K562 (cell line): ENCODE data around the gene TDRD12. TPM values are rescaled to one million over a fixed set of nuclear protein-coding genes. Genes with fewer than 3 reads are reported as not detected.
"Not testable (repeated sequence)": the region's sequence is repeated elsewhere in the genome, so short reads cannot be mapped to it uniquely, and the experiment has no call there.

Experiments
- ATAC-seq: fragments of 200-7000 bp; cut with Tn5 transposase; 3 replicates; pipeline ENCODE4 v1.9.1; 2020; ENCODE audit warnings: moderate library complexity
- BruUV-seq: library from RNA; stranded (reverse); fragments of 400-500 nt; replicated peaks from 2 replicates; lab custom pipeline; 2021; lab: Mats Ljungman, UMichigan
- CTCF ChIA-PET: fragments of 300-600 bp; formaldehyde crosslinking; extraction: SDS; loops from one replicate; lab custom pipeline; 2021; ENCODE audit warnings: low intra/inter-chr PET ratio; lab: Yijun Ruan, JAX
- POLR2A ChIA-PET: fragments of 300-600, 350-650 bp; sonication (Branson Sonifier 250); formaldehyde crosslinking; extraction: SDS; loops from one replicate; lab custom pipeline; 2021; ENCODE audit warnings: antibody characterized with exemption, inconsistent platforms; lab: Yijun Ruan, JAX
- DNase-seq, 4 experiments: peaks; one replicate each; pipeline versions ENCODE4 v3.0.0 to v3.0.0-alpha.2; 2011 to 2018; ENCODE audit warnings: low spot score in 3 of 4, mixed read lengths in 3 of 4; ENCODE audit errors: extremely low read depth in 1 of 4
- FAIRE-seq: peaks from 2 replicates; lab custom pipeline; 2011; peaks lifted over from hg19 to GRCh38; lab: Jason Lieb, UNC
- H2AFZ ChIP-seq: 2 replicates; pipeline ENCODE4 v1.6.0; 2011; ENCODE audit warnings: low read depth, low read length, control low read depth, inconsistent platforms
- H3K27ac ChIP-seq: fragments of 200-600 bp; 3 replicates; pipeline ENCODE4 v1.8.0; 2011; ENCODE audit warnings: low read depth, mild to moderate bottlenecking, control low read depth, inconsistent platforms, low read length, moderate library complexity, mixed read lengths; ENCODE audit errors: extremely low read depth
- H3K27me3 ChIP-seq, 2 experiments: fragments of 300-600 bp in 1 of 2; 2 replicates in 1 of 2; 3 replicates in 1 of 2; pipeline versions ENCODE4 v1.6.0 to v1.8.0; 2011; ENCODE audit warnings: inconsistent platforms in 2 of 2, low read length in 2 of 2, mild to moderate bottlenecking in 1 of 2, mixed read lengths in 1 of 2, moderate library complexity in 1 of 2; ENCODE audit not compliant: control insufficient read depth in 2 of 2, insufficient read depth in 2 of 2
- H3K36me3 ChIP-seq: fragments of 300-600 bp; 3 replicates; pipeline ENCODE4 v1.8.0; 2011; ENCODE audit warnings: mild to moderate bottlenecking, low read length, inconsistent platforms; ENCODE audit not compliant: control insufficient read depth, insufficient read depth
- H3K4me1 ChIP-seq, 2 experiments: fragments of 200-600 bp in 1 of 2; replicated peaks in 1 of 2; 2 replicates in 1 of 2; 3 replicates in 1 of 2; pipeline versions ENCODE4 v1.5.1 to v1.8.0; 2011; ENCODE audit warnings: inconsistent platforms in 2 of 2, low read length in 2 of 2, mild to moderate bottlenecking in 1 of 2, mixed read lengths in 1 of 2, moderate library complexity in 1 of 2; ENCODE audit not compliant: control insufficient read depth in 2 of 2, insufficient read depth in 2 of 2
- H3K4me2 ChIP-seq: 2 replicates; pipeline ENCODE4 v1.6.1; 2011; ENCODE audit warnings: low read length, control low read depth, inconsistent platforms, mixed read lengths; ENCODE audit not compliant: insufficient read depth
- H3K4me3 ChIP-seq: fragments of 200-600 bp; sonication (generic), shearing (Covaris generic); 2 replicates; pipeline ENCODE4 v1.5.1; 2016; ENCODE audit warnings: control low read depth, inconsistent platforms
- H3K79me2 ChIP-seq: fragments of 200-600 bp; 3 replicates; pipeline ENCODE4 v1.8.0; 2011; ENCODE audit warnings: low read length, inconsistent platforms; ENCODE audit not compliant: control insufficient read depth, insufficient read depth
- H3K9ac ChIP-seq, 2 experiments: 2 replicates each; pipeline versions ENCODE4 v1.6.0 to v1.6.1; 2011; ENCODE audit warnings: low read depth in 2 of 2, low read length in 2 of 2, control low read depth in 1 of 2, inconsistent platforms in 1 of 2, mild to moderate bottlenecking in 1 of 2, mixed read lengths in 1 of 2; ENCODE audit not compliant: insufficient read depth in 1 of 2
- H3K9me1 ChIP-seq: one replicate; pipeline ENCODE4 v1.6.0; 2011; ENCODE audit warnings: inconsistent platforms, mild to moderate bottlenecking, low read length, moderate library complexity; ENCODE audit not compliant: control insufficient read depth, insufficient read depth
- H3K9me3 ChIP-seq: replicated peaks from 2 replicates; pipeline ENCODE4 v1.5.1; 2011; ENCODE audit warnings: low read depth, low read length, inconsistent platforms; ENCODE audit not compliant: control insufficient read depth, insufficient read depth
- H4K20me1 ChIP-seq: replicated peaks from 2 replicates; pipeline ENCODE4 v1.6.1; 2011; ENCODE audit warnings: low read length, inconsistent platforms, mixed read lengths; ENCODE audit not compliant: control insufficient read depth, insufficient read depth
- CEBPB ChIP-seq: fragments of 450-650 bp; IDR thresholded peaks from 2 replicates; pipeline ENCODE4 v1.6.1; 2016; ENCODE audit warnings: missing genetic modification characterization, missing compliant biosample characterization
- MAZ ChIP-seq, 2 experiments: fragments of 450-650 bp in 1 of 2; sonication (generic) in 1 of 2; formaldehyde crosslinking; IDR thresholded peaks in 1 of 2; conservative IDR thresholded peaks in 1 of 2; 2 replicates each; pipeline versions ENCODE4 v1.4.0 to v1.5.0; 2020; ENCODE audit warnings: mild to moderate bottlenecking in 1 of 2, missing genetic modification reagents in 1 of 2
- WGBS: fragments of 100-300 bp; shearing (Covaris generic); methylation state at CpG from one replicate; pipeline ENCODE4 v1.1.6; 2016; ENCODE audit warnings: low coverage, mixed read lengths; ENCODE audit not compliant: insufficient coverage; ENCODE audit errors: missing lambda C conversion rate; 5-methylcytosine and 5-hydroxymethylcytosine counted together
- in situ Hi-C: fragments of 300-500 bp; cut with MboI; formaldehyde crosslinking; loops from 4 replicates; pipeline ENCODE4 v1.15.0; 2018; ENCODE audit warnings: inconsistent platforms, mixed read lengths
- intact Hi-C: fragments of 100-400 bp; cut with micrococcal nuclease; formaldehyde crosslinking; loops from 2 replicates; pipeline ENCODE4 v1.14.2; 2022
- polyA plus RNA-seq, 8 experiments: library from polyadenylated mRNA; depleted of rRNA in 4 of 8; stranded (reverse) in 5 of 8; unstranded in 3 of 8; fragments of >200 nt; fragmentation: Nextera tagmentation in 2 of 8; fragmentation: Illumina TruSeq in 1 of 8; extraction: Ambion mirVana in 2 of 8; extraction: Trizol in 1 of 8; gene quantifications; 2 replicates each; pipeline versions ENCODE4 v1.2.1 to v1.2.3, GENCODE V29; 2011 to 2014; ENCODE audit warnings: inconsistent platforms in 1 of 8, missing spikeins in 1 of 8
- total RNA-seq, 7 experiments: library from RNA; depleted of rRNA in 6 of 7; stranded (reverse); fragments of >200 nt in 6 of 7; fragmentation: Illumina TruSeq in 2 of 7; extraction: Trizol in 2 of 7; gene quantifications; 2 replicates each; pipeline versions ENCODE4 v1.2.1 to v1.2.3, GENCODE V29; 2011 to 2021; ENCODE audit warnings: low replicate concordance in 1 of 7

The TDRD12 gene
- total and polyA plus RNA-seq, 9 of the 15 experiments (the other 6 are each of a cell fraction or from before 2014, with no cell fraction given): 0.03 TPM; not detected in 8

DNA sequence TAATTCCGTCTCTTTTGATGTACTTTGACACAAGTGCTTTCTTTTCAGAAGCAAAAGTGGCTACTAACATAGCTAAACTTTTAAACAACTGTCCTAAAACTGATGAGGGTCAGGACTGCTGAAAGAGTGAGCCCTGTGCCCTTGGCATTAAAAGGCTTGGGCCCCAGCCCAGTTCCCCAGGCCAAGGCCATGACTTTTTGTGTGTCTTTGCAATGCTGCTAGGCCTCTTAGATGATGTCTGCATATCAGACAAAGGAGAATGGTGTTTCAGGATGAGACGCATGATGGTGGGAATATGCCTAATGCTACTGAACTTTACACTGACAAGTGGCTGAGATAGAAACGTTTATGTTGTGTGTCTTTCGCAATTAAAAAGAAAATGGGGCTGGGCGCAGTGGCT, 112.0 kb downstream of the TDRD12 start:
- ChIA-PET POLR2A (no interaction called here), CTCF (interaction anchor here (0.7 kb wide), 1 partner anchor 17 kb away, joined by 4 read pairs; no protein-coding TSS in a partner anchor)
- Histone ChIP-seq H3K9me1 (no peaks in the 10 kb centered on the region), H3K9me3 (no peaks in the 10 kb centered on the region), H3K9ac (no peak overlapping the region), H3K27me3 (peaks cover 38 to 50% of the 10 kb centered on the region in 2 experiments), H3K36me3 (no peaks in the 10 kb centered on the region), H3K27ac (no peak overlapping the region), H3K4me3 (no peak overlapping the region), H2AFZ (no peak overlapping the region), H3K79me2 (no peaks in the 10 kb centered on the region), H3K4me2 (no peak overlapping the region), H3K4me1 (0 out of 5 replicates have a peak, but pooled peaks cover 0 to 5% of the 10 kb centered on the region in 2 experiments), H4K20me1 (no peaks in the 10 kb centered on the region)
- TF ChIP-seq CEBPB (tag) (peak; percentile 23; the same call in 1 of the 2 replicates), MAZ (CRISPR knock-in tag; conservative IDR thresholded peaks at IDR 0.05 in 1 of 2, IDR thresholded peaks at IDR 0.05 in 1 of 2) (no peak)
- ATAC-seq: no peak
- in situ Hi-C loops (no loop called here), intact Hi-C loops (no loop called here)
- BruUV-seq: no TSS peak
- WGBS: 5% methylated on average over 5 of the region's 5 CpGs
- FAIRE-seq: no peak
- DNase-seq: no peak

DNA sequence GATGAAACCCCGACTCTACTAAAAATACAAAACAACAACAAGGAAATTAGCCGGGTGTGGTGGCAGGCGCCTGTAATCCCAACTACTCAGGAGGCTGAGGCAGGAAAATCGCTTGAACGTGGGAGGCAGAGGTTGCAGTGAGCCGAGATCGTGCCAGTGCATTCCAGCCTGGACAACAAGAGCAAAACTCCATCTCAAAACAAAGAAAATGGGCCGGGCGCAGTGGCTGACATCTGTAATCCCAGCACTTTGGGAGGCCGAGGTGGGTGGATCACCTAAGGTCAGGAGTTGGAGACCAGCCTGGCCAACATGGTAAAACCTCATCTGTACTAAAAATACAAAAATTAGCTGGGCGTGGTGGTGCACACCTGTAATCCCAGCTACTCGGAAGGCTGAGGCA, 112.5 kb downstream of the TDRD12 start:
- BruUV-seq, H3K36me3 ChIP-seq, H3K27ac ChIP-seq, H3K4me2 ChIP-seq, H2AFZ ChIP-seq, in situ Hi-C loops, CTCF ChIA-PET, H3K9ac ChIP-seq, DNase-seq, H3K4me1 ChIP-seq, H3K9me3 ChIP-seq, FAIRE-seq, ATAC-seq, H3K79me2 ChIP-seq, intact Hi-C loops, H3K9me1 ChIP-seq, H4K20me1 ChIP-seq, H3K4me3 ChIP-seq: not testable (repeated sequence)
- peaks cover 35 to 48% of the 10 kb centered on the region in 2 experiments for H3K27me3 ChIP-seq
- 13% methylated on average over 6 of the region's 12 CpGs for WGBS
- POLR2A ChIA-PET: interaction anchor here (0.6 kb wide), 1 partner anchor 250 kb away, joined by 3 read pairs; no protein-coding TSS in a partner anchor

DNA sequence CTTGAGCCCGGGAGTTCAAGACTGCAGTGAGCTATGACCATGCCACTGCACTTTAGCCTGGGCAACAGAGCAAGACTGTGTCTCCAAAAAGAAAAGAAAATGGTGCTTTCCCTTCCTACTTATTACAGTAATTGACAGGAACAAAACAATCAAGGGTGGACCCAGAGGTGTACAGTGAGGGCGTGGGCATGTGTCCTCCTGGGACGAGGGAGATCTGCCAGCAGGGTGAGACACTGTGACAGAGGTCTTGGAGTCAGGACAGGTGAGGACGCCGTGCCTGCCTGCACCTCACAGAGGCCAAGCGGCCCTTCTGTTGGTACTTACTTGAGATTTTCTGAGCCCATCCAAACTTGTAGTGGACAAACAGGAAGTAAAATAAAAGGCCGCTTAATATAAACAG, 113.3 kb downstream of the TDRD12 start:
- BruUV-seq, H3K4me1 ChIP-seq, H3K9ac ChIP-seq, DNase-seq, H3K36me3 ChIP-seq, H2AFZ ChIP-seq, ATAC-seq, intact Hi-C loops, H4K20me1 ChIP-seq, H3K4me3 ChIP-seq, CTCF ChIA-PET, H3K79me2 ChIP-seq, H3K9me3 ChIP-seq, H3K27ac ChIP-seq, in situ Hi-C loops, H3K9me1 ChIP-seq, H3K4me2 ChIP-seq: not testable (repeated sequence)
- 6% methylated on average over 7 of the region's 7 CpGs for WGBS
- FAIRE-seq: peak; percentile 65
- peaks cover 32 to 42% of the 10 kb centered on the region in 2 experiments for H3K27me3 ChIP-seq
- POLR2A ChIA-PET: interaction anchor here (0.6 kb wide), 1 partner anchor 251 kb away, joined by 3 read pairs; no protein-coding TSS in a partner anchor
